Amygdala (tissue), 56 donors: ENCODE measurements around the gene FERMT3.
A peak's percentile ranks its signal among the peaks of the same experiment; 100 is the strongest.

Experiments used
- DNase-seq, 56 donors: peaks; one replicate each; lab custom pipeline; 2025; lab: John Stamatoyannopoulos, UW

Gene FERMT3

GRCh38 chr11:64232182-64232966 is 25.9 kb downstream of the FERMT3 start:
- DNase-seq, result no peak

DNA sequence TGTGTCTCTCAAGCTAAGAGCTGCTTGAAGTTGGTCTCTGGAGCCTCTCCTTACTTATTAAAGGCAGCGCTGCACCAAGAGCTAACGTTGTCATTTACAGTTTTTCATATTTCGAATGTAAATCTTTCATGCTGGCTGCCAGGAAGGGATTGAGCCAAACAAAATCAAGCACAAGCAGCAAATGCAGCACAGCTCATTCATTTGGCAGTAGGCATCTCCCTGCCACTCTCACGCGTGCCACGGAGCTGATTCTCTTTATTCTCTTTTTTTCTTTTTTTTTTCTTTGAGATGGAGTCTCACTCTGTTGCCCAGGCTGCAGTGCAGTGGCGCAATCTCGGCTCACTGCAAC is 26.4 kb downstream of the FERMT3 start:
- DNase-seq, result peak in 1 of 56 donors; percentile 25

- peak in 38 of 56 donors; percentile 21 to 77 (median 49) for DNase-seq
Observed at GRCh38 chr11:64233913-64234586, 27.5 kb downstream of the FERMT3 start, which contains the start of gene VEGFB. VEGFB (plus strand) TSS chr11:64234584; CDS start chr11:64234834, 250 bp downstream.

DNA sequence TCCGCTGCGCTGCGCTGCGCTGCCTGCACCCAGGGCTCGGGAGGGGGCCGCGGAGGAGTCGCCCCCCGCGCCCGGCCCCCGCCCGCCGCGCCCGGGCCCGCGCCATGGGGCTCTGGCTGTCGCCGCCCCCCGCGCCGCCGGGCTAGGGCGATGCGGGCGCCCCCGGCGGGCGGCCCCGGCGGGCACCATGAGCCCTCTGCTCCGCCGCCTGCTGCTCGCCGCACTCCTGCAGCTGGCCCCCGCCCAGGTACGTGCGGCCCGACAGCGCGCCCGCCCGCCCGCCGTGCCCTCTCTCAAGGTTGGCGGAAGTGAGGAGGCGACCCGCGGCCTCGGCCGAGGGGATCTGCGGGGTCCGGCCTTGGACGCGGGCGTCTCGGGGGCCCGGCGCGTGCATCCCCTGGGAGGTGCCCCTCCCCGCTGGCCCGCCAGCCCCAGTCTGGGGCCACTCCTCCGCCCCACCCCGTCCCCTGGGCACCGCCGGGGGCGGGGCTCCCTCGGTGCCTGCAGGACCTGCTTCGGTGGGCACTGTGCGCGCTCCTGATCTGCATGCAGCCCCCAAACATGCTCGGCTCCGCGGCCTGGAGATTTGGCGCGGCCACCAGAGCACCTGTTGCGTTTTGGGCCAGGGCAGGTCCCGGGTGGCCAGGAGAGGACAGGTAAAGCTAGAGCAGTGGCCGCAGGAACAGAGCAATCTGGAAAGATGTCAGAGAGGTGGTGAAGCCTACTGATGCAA is 28.3 kb downstream of the FERMT3 start:
- peak in 7 of 56 donors; percentile 13 to 54 (median 35) for DNase-seq

DNA sequence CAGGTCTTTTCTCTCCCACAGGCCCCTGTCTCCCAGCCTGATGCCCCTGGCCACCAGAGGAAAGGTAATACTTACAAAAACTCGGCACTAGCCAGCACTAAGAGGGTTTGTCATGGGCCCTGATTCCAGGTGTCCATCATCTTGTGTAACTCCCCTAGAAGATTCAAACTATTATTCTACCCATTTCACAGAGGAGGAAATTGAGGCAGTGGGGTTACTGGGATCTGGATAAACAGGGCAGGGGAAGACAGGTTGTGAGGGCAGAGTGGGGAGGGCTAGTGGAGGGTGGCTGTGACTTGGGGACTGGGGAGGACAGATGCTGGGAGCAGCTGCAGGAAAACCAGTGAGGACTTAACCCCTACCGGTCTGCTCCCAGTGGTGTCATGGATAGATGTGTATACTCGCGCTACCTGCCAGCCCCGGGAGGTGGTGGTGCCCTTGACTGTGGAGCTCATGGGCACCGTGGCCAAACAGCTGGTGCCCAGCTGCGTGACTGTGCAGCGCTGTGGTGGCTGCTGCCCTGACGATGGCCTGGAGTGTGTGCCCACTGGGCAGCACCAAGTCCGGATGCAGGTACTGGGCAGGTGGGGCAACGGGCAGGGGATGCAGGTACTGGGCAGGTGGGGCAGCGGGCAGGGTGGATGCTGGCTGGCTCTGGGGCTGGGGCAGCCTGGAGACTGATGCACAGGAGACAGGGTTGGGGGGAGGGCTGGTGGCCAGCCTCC is 29.1 kb downstream of the FERMT3 start:
- no peak for DNase-seq

DNA sequence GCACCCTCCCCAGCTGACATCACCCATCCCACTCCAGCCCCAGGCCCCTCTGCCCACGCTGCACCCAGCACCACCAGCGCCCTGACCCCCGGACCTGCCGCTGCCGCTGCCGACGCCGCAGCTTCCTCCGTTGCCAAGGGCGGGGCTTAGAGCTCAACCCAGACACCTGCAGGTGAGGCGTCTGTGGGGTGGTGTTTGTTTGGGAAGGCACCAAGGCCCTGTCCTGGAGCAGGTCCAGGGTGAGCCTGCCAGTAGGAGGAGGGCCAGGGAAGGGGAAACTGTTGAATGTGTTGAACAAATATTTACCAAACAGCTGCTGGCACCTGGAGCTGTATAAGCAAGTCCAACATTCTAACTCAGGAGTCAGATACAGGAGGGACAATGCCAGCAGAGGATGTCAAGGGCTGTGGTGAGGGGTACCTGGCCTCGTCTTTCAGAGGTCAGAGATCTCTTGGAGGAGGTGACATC is 31.0 kb downstream of the FERMT3 start:
- no peak for DNase-seq

- DNase-seq, result no peak
Observed at GRCh38 chr11:64238076-64238475, 31.6 kb downstream of the FERMT3 start.

- DNase-seq, result no peak
Observed at GRCh38 chr11:64238999-64239398, 32.5 kb downstream of the FERMT3 start.

GRCh38 chr11:64239662-64240434 is 33.3 kb downstream of the FERMT3 start:
- peak in 2 of 56 donors; percentile 44 to 60 for DNase-seq

GRCh38 chr11:64240435-64241240 is 34.1 kb downstream of the FERMT3 start, which contains the start of gene FKBP2:
FKBP2 (plus strand) TSS chr11:64241095; CDS start chr11:64242388, 1,293 bp downstream.
- peak; percentile 88 to 100 (median 97) for DNase-seq

GRCh38 chr11:64241241-64241490 is 34.6 kb downstream of the FERMT3 start:
- DNase-seq, result peak; percentile 94 to 100 (median 99)

DNA sequence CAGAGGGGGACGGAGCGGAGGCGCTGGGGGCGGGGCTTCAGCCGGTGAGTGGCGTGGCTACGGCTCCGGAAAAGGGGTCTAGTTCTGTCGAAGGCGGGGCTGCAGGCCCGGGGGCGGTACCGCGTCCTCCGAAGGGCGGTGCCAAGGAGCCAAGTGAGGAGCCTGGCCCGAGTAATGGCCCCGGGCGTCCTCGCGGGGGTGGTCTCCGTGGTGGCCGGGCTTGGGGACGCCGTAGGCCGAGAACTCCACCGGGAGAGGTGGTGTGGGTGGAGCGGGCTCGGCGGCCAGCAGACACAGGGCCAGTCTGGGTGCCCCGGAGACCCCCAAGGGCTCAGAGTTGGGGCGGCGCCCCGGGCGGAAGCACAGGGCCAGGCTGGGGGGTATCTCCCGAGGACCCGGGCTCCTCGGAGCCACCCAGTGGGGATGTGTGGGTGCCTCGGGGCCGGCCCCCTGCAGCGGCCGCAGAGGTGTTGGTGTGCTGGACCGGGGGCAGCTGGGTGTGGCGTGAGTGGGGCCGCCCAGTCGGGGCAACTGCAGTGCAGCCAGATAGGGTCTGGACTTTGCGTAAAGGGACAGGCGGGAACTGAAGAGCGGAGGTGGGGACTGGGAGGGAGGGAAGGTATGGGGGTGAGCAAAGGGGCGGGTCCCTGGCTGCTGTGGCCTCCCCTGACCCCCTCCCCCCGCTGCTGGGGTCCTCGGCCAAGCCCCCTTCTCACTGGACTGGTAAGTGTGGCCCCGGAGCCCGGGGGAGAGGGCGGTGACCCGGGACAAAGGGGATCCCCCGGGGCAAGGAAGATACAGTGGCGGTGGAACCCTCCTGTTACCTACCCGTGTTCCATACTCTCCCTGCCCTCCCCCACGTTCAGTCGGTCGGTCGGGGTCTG is 35.2 kb downstream of the FERMT3 start:
- peak in 1 of 56 donors; percentile 48 for DNase-seq

DNA sequence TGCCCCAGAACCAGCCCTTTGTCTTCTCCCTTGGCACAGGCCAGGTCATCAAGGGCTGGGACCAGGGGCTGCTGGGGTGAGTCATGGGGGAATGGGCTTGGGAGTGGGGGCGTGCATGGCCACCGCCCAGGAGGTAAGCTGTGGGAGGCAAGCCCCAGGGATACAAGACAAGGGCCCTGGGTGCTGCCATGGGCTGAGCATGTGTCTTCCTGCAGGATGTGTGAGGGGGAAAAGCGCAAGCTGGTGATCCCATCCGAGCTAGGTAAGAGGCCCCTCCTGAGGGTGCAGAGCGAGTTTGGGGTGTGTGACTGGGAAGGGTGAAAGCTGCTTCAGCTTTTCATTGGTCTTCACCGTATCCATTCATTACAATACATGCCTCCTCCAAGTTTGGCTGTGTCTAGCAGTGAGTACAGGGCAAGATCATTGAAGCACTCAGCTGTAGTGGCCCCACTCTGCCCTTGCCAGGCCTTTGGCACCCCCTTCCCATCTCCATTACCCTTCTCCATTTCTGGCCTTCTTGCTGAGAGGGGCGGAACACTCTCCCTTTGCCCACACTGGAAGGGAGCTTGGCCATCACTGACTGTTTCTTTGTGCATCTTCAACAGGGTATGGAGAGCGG is 36.8 kb downstream of the FERMT3 start:
- no peak for DNase-seq

DNA sequence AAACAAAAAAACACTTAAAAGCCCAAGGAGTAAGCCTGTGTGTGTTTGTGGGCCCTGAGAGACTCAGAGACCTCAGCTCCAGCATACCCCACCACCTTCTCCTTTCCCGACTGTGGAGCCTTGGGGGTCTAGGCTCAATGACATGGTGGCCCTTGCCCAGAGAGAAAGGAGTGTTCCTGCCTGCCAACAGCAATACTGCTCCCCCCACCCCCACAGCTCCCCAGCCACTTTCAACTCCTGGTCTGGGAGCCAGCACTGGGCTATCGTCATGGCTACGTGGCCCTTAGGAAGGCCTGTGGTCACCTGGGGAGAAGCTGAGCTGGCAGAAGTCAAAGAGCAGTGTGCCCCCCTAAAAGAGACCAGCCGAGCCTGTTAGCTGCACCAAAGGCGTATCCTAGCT is 37.6 kb downstream of the FERMT3 start:
- no peak for DNase-seq

- peak in 1 of 56 donors; percentile 14 for DNase-seq
Observed at GRCh38 chr11:64244966-64245365, 38.4 kb downstream of the FERMT3 start.

DNA sequence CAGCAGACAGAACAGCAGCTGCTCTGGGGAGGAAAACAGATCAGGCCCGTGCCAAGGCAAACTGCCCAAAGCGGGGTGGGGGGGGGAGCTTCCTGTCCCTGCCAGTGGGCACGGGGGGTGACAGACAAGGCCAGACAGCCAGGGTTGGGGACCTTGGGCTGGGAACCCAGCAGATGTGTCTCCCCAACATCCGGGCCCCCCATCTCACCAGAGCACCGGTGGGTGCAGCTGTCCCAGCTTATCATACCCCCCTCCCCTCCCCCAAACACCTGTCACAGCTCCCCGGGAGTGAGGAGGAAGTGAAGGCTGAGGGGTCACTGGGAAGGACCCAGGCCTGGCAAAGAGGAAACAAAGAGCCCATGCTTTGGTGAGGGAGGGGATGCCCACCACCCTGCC is 38.9 kb downstream of the FERMT3 start:
- peak in 24 of 56 donors; percentile 16 to 64 (median 40) for DNase-seq
